H9 (cell line): ENCODE results near the gene FAM174B. TPM values are rescaled to one million over a fixed set of nuclear protein-coding genes. Genes with fewer than 3 reads are reported as not detected.

Source experiments
- DNase-seq: peaks from one replicate; pipeline ENCODE4 v3.0.0-alpha.2; 2017
- H2AFZ ChIP-seq: one replicate; pipeline ENCODE4 v1.6.1; 2013; ENCODE audit warnings: mild to moderate bottlenecking, low read length, control low read depth, moderate library complexity
- H2AK5ac ChIP-seq: 2 replicates; pipeline ENCODE4 v1.6.1; 2013; ENCODE audit warnings: low read length, control low read depth, mixed read lengths; ENCODE audit not compliant: insufficient read length
- H2BK120ac ChIP-seq: one replicate; pipeline ENCODE4 v1.6.1; 2013; ENCODE audit warnings: low read depth, mild to moderate bottlenecking, low read length, control low read depth, inconsistent platforms; ENCODE audit not compliant: poor library complexity, severe bottlenecking
- H2BK12ac ChIP-seq: 2 replicates; pipeline ENCODE4 v1.6.1; 2013; ENCODE audit warnings: low read length, control low read depth, mixed read lengths, low read depth; ENCODE audit not compliant: insufficient read length
- H2BK15ac ChIP-seq: 2 replicates; pipeline ENCODE4 v1.6.1; 2013; ENCODE audit warnings: low read depth, low read length, control low read depth
- H2BK20ac ChIP-seq: one replicate; pipeline ENCODE4 v1.6.1; 2013; ENCODE audit warnings: low read depth, mild to moderate bottlenecking, low read length, control low read depth, inconsistent platforms; ENCODE audit not compliant: poor library complexity, severe bottlenecking
- H2BK5ac ChIP-seq: 2 replicates; pipeline ENCODE4 v1.6.1; 2013; ENCODE audit warnings: low read length, control low read depth, mixed read lengths; ENCODE audit not compliant: insufficient read length
- H3K14ac ChIP-seq: 2 replicates; pipeline ENCODE4 v1.6.1; 2013; ENCODE audit warnings: low read length, control low read depth; ENCODE audit not compliant: insufficient read depth
- H3K18ac ChIP-seq: 2 replicates; pipeline ENCODE4 v1.6.1; 2013; ENCODE audit warnings: low read depth, mild to moderate bottlenecking, mixed read lengths, low read length, control low read depth; ENCODE audit not compliant: insufficient read length
- H3K23ac ChIP-seq: 2 replicates; pipeline ENCODE4 v1.6.1; 2013; ENCODE audit warnings: low read length, control low read depth, mixed read lengths, low read depth; ENCODE audit not compliant: insufficient read length
- H3K23me2 ChIP-seq: 2 replicates; pipeline ENCODE4 v1.6.1; 2013; ENCODE audit warnings: low read depth, mild to moderate bottlenecking, mixed read lengths, low read length, control low read depth; ENCODE audit not compliant: insufficient read length, poor library complexity, severe bottlenecking
- H3K27ac ChIP-seq: 2 replicates; pipeline ENCODE4 v1.5.1; 2013; ENCODE audit warnings: low read length, control low read depth, mixed read lengths, low read depth; ENCODE audit not compliant: insufficient read length
- H3K27me3 ChIP-seq: 2 replicates; pipeline ENCODE4 v1.6.1; 2013; ENCODE audit warnings: low read length, control low read depth, inconsistent platforms; ENCODE audit not compliant: insufficient read depth
- H3K4ac ChIP-seq: 2 replicates; pipeline ENCODE4 v1.6.1; 2013; ENCODE audit warnings: low read depth, mild to moderate bottlenecking, control low read depth, inconsistent platforms, low read length, moderate library complexity
- H3K4me1 ChIP-seq: 2 replicates; pipeline ENCODE4 v1.6.1; 2013; ENCODE audit warnings: low read length, control low read depth, inconsistent platforms; ENCODE audit not compliant: insufficient read depth
- H3K4me2 ChIP-seq: 2 replicates; pipeline ENCODE4 v1.6.1; 2013; ENCODE audit warnings: low read length, control low read depth, mixed read lengths; ENCODE audit not compliant: insufficient read length, insufficient read depth
- H3K56ac ChIP-seq: 2 replicates; pipeline ENCODE4 v1.6.1; 2013; ENCODE audit warnings: low read depth, mild to moderate bottlenecking, mixed read lengths, low read length, control low read depth; ENCODE audit not compliant: insufficient read length
- H3K79me1 ChIP-seq: 2 replicates; pipeline ENCODE4 v1.6.1; 2013; ENCODE audit warnings: low read depth, mild to moderate bottlenecking, moderate library complexity, low read length, control low read depth, inconsistent platforms; ENCODE audit not compliant: insufficient read depth, poor library complexity, severe bottlenecking
- H3K79me2 ChIP-seq: 2 replicates; pipeline ENCODE4 v1.6.1; 2013; ENCODE audit warnings: low read length, control low read depth, inconsistent platforms; ENCODE audit not compliant: insufficient read depth
- H3K9ac ChIP-seq: 2 replicates; pipeline ENCODE4 v1.6.1; 2013; ENCODE audit warnings: low read length, control low read depth, mixed read lengths; ENCODE audit not compliant: insufficient read length; ENCODE audit errors: extremely low read depth
- H3K9me3 ChIP-seq: one replicate; pipeline ENCODE4 v1.6.1; 2013; ENCODE audit warnings: low read depth, low read length, inconsistent platforms; ENCODE audit not compliant: control insufficient read depth
- H3T11ph ChIP-seq: one replicate; pipeline ENCODE4 v1.6.1; 2013; ENCODE audit warnings: mild to moderate bottlenecking, low read length, control low read depth, inconsistent platforms
- H4K20me1 ChIP-seq: one replicate; pipeline ENCODE4 v1.6.1; 2013; ENCODE audit not compliant: control insufficient read depth, insufficient read length, insufficient read depth
- H4K5ac ChIP-seq: 2 replicates; pipeline ENCODE4 v1.6.1; 2013; ENCODE audit warnings: low read depth, mild to moderate bottlenecking, mixed read lengths, low read length, control low read depth; ENCODE audit not compliant: insufficient read length
- H4K8ac ChIP-seq: replicated peaks from 2 replicates; pipeline ENCODE4 v1.6.1; 2013; ENCODE audit warnings: low read length, control low read depth, mixed read lengths, low read depth; ENCODE audit not compliant: insufficient read length
- H4K91ac ChIP-seq: 2 replicates; pipeline ENCODE4 v1.6.1; 2013; ENCODE audit warnings: low read depth, mild to moderate bottlenecking, moderate library complexity, mixed read lengths, low read length, control low read depth; ENCODE audit not compliant: insufficient read length
- H3K27ac Mint-ChIP-seq, 3 experiments: 2 replicates in 2 of 3; 3 replicates in 1 of 3; pipeline ENCODE4 v1.8.0; 2020 to 2021; ENCODE audit warnings: mixed read lengths in 3 of 3, mild to moderate bottlenecking in 1 of 3, moderate library complexity in 1 of 3
- H3K27me3 Mint-ChIP-seq: 2 replicates; pipeline ENCODE4 v1.8.0; 2021; ENCODE audit warnings: low read depth, mild to moderate bottlenecking, moderate library complexity, mixed read lengths
- H3K36me3 Mint-ChIP-seq, 3 experiments: 2 replicates in 2 of 3; 3 replicates in 1 of 3; pipeline ENCODE4 v1.8.0; 2020 to 2021; ENCODE audit warnings: low read depth in 3 of 3, mixed read lengths in 3 of 3; ENCODE audit not compliant: insufficient read depth in 1 of 3
- H3K4me1 Mint-ChIP-seq, 2 experiments: 2 replicates each; pipeline ENCODE4 v1.8.0; 2020; ENCODE audit warnings: mixed read lengths in 2 of 2
- H3K4me3 Mint-ChIP-seq, 2 experiments: 2 replicates in 1 of 2; 3 replicates in 1 of 2; pipeline ENCODE4 v1.8.0; 2020 to 2021; ENCODE audit warnings: mild to moderate bottlenecking in 2 of 2, mixed read lengths in 2 of 2, moderate library complexity in 1 of 2
- H3K9me3 Mint-ChIP-seq, 2 experiments: 2 replicates in 1 of 2; 3 replicates in 1 of 2; pipeline ENCODE4 v1.8.0; 2020; ENCODE audit warnings: mild to moderate bottlenecking in 2 of 2, mixed read lengths in 2 of 2, moderate library complexity in 1 of 2
- WGBS: extraction: QIAGEN DNeasy Blood & Tissue Kit; methylation state at CpG from one replicate; pipeline ENCODE4 v1.1.7; 2013; ENCODE audit warnings: missing lambda C conversion rate, low lambda C conversion rate, mixed read lengths; ENCODE audit not compliant: insufficient read length; ENCODE audit errors: extremely low coverage; 5-methylcytosine and 5-hydroxymethylcytosine counted together
- total RNA-seq: library from RNA; stranded (reverse); gene quantifications from 2 replicates; pipeline ENCODE4 v1.2.1, GENCODE V29; 2021
- TF ChIP-seq, protein P1 (sequence below): fragments of 200-600 bp; sonication (generic); conservative IDR thresholded peaks from 3 replicates; pipeline ENCODE4 v1.8.0; 2021; ENCODE audit warnings: antibody characterized with exemption, mild to moderate bottlenecking

Gene FAM174B
- total RNA-seq, 1 experiment from 2014 or later = 38.0 TPM

DNA sequence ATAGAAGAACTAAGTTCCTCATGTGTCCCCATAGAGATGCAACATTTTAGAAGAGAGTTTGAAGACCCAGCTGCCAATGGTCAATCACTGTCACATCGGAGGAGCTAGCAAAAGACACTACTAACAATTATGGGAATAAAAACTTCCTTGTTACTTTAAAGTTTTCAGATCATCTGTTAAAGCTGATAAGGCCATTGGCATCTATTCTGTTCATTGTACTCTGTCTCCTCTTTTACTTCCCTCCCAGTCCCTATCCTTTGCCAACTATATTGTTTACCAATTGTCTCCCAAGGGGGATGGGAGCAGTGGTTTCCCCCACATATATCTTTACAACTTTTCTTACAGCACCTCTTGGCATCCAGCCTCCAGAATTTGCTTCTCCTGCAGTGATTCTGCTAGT is 81.0 kb downstream of the FAM174B start:
- Histone ChIP-seq H3K4me2 (no peak overlapping the region), H4K91ac (no peak overlapping the region), H3K9me3 (no peaks in the 10 kb centered on the region), H3K4ac (no peak overlapping the region), H3K14ac (no peak overlapping the region), H4K8ac (no peak overlapping the region), H2BK12ac (no peak overlapping the region), H3K23ac (no peak overlapping the region), H2AFZ (no peak overlapping the region), H2AK5ac (no peak overlapping the region), H3T11ph (no peak overlapping the region), H3K79me2 (no peaks in the 10 kb centered on the region), H2BK20ac (no peak overlapping the region), H4K20me1 (no peaks in the 10 kb centered on the region), H3K79me1 (no peaks in the 10 kb centered on the region), H3K18ac (no peak overlapping the region), H4K5ac (no peak overlapping the region), H3K27ac (no peak overlapping the region), H2BK5ac (no peak overlapping the region), H3K56ac (no peak overlapping the region), H3K9ac (no peak overlapping the region), H2BK120ac (no peak overlapping the region), H3K23me2 (no peaks in the 10 kb centered on the region), H3K4me1 (no peaks in the 10 kb centered on the region), H3K27me3 (no peaks in the 10 kb centered on the region), H2BK15ac (no peak overlapping the region)
- no peak overlapping the region for H3K27ac Mint-ChIP-seq
- no peaks in the 10 kb centered on the region for H3K4me1 Mint-ChIP-seq
- peaks cover 0 to 3% (median 0%) of the 10 kb centered on the region in 3 experiments; a peak in 2 of 7 replicates for H3K36me3 Mint-ChIP-seq
- TF ChIP-seq, protein P1, sequence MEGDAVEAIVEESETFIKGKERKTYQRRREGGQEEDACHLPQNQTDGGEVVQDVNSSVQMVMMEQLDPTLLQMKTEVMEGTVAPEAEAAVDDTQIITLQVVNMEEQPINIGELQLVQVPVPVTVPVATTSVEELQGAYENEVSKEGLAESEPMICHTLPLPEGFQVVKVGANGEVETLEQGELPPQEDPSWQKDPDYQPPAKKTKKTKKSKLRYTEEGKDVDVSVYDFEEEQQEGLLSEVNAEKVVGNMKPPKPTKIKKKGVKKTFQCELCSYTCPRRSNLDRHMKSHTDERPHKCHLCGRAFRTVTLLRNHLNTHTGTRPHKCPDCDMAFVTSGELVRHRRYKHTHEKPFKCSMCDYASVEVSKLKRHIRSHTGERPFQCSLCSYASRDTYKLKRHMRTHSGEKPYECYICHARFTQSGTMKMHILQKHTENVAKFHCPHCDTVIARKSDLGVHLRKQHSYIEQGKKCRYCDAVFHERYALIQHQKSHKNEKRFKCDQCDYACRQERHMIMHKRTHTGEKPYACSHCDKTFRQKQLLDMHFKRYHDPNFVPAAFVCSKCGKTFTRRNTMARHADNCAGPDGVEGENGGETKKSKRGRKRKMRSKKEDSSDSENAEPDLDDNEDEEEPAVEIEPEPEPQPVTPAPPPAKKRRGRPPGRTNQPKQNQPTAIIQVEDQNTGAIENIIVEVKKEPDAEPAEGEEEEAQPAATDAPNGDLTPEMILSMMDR = no peak
- H3K9me3 Mint-ChIP-seq = peaks cover 0 to 4% of the 10 kb centered on the region in 2 experiments; a peak in 2 of 5 replicates
- H3K27me3 Mint-ChIP-seq = peaks cover 38% of the 10 kb centered on the region
- DNase-seq = no peak
- no CpG with 5 or more reads among the region's 1 CpG for WGBS
- no peak overlapping the region for H3K4me3 Mint-ChIP-seq
